ENCODE measurements around the gene NOL3. TPM values are rescaled to one million over a fixed set of nuclear protein-coding genes. Genes with fewer than 3 reads are reported as not detected.

Gene NOL3
- total and polyA plus RNA-seq, 2 of the 4 experiments (the other 2 are of a cell fraction): 6.1 to 17.2 TPM

DNA sequence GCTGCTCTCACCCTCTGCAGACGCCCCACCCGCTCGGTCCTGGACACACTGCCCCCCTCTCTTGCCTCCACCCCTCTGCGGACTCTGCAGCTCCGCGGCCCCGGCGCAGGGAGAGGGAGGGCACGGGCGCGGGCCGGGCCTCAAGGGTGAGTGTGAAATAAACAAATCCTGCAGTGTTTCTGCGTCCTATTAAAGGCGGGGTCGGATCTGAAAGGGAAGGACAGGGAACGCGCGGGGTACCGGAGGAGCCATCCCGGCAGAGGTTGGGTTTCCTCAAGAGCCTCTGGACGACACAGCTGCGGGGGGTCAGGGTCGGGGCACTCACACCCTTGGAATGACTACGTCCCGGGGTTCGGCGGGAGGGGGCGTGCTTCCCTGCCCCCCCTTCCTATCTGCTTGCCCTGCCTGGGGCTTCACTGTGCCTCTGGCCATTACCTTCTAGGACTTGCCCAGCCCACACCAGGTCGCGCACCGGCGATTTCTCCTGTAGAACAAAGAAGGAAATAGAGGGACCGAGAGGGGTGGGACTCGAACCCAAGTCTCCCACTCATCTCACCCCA, 6.3 kb upstream of the NOL3 start:
- H3K4me3 ChIP-seq (ENCODE audit: insufficient read depth, low read depth, low read length): no peak overlapping the region
- H2AK9ac ChIP-seq (replicated peaks; ENCODE audit: low read depth, low read length, poor library complexity): peak overlapping the region; percentile 11
- H3K18ac ChIP-seq (ENCODE audit: low read depth, low read length): no peak overlapping the region
- intact Hi-C loops (cut with micrococcal nuclease) (no loop called here), dilution Hi-C loops (cut with HindIII; ENCODE audit: low sequenced_read_pairs, unreplicated experiment) (no loop called here), in situ Hi-C loops (cut with MboI; ENCODE audit: low sequenced_read_pairs) (no loop called here)
- no peak overlapping the region for H2BK120ac ChIP-seq (ENCODE audit: low read depth, low read length)
- H3K27me3 ChIP-seq (ENCODE audit: control insufficient read depth, insufficient read depth, low read length): peaks cover 24% of the 10 kb centered on the region; the same call in 1 of the 2 replicates
- H3K9me3 ChIP-seq (ENCODE audit: control insufficient read depth, insufficient read depth, low read length): no peaks in the 10 kb centered on the region
- no peak overlapping the region for H3K4ac ChIP-seq (ENCODE audit: low read depth, low read length)
- no peak overlapping the region for H3K9ac ChIP-seq (ENCODE audit: low read depth, low read length)
- H4K5ac ChIP-seq (ENCODE audit: low read depth, low read length): no peak overlapping the region; the same call in 1 of the 2 replicates
- no peak for DNase-seq
- H4K20me1 ChIP-seq (ENCODE audit: insufficient read depth, low read length): no peaks in the 10 kb centered on the region
- H3K9me1 ChIP-seq (ENCODE audit: insufficient read depth, low read length): 0 out of 2 replicates have a peak, but pooled peaks cover 2% of the 10 kb centered on the region
- TF ChIP-seq RCOR1 (IDR thresholded peaks at IDR 0.05; ENCODE audit: insufficient replicate concordance, low read length): no peak
- TF ChIP-seq, protein P1, sequence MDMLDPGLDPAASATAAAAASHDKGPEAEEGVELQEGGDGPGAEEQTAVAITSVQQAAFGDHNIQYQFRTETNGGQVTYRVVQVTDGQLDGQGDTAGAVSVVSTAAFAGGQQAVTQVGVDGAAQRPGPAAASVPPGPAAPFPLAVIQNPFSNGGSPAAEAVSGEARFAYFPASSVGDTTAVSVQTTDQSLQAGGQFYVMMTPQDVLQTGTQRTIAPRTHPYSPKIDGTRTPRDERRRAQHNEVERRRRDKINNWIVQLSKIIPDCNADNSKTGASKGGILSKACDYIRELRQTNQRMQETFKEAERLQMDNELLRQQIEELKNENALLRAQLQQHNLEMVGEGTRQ (IDR thresholded peaks at IDR 0.05; ENCODE audit: low read depth, low read length): no peak
- TF ChIP-seq, protein P2, sequence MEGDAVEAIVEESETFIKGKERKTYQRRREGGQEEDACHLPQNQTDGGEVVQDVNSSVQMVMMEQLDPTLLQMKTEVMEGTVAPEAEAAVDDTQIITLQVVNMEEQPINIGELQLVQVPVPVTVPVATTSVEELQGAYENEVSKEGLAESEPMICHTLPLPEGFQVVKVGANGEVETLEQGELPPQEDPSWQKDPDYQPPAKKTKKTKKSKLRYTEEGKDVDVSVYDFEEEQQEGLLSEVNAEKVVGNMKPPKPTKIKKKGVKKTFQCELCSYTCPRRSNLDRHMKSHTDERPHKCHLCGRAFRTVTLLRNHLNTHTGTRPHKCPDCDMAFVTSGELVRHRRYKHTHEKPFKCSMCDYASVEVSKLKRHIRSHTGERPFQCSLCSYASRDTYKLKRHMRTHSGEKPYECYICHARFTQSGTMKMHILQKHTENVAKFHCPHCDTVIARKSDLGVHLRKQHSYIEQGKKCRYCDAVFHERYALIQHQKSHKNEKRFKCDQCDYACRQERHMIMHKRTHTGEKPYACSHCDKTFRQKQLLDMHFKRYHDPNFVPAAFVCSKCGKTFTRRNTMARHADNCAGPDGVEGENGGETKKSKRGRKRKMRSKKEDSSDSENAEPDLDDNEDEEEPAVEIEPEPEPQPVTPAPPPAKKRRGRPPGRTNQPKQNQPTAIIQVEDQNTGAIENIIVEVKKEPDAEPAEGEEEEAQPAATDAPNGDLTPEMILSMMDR (conservative IDR thresholded peaks at IDR 0.05; ENCODE audit: low read depth, low read length): no peak
- TF ChIP-seq RAD21 (IDR thresholded peaks at IDR 0.05; ENCODE audit: low read length): no peak
- POLR2A ChIA-PET (ENCODE audit: unreplicated experiment): no interaction called here
- WGBS, 2 experiments (ENCODE audit: extremely low coverage in 2 of 2, insufficient read length in 1 of 2): 13% methylated on average over 14 of the region's 34 CpGs; no CpG with 5 or more reads in 1 of the 2 experiments
- no peak overlapping the region for H2AK5ac ChIP-seq (ENCODE audit: low read depth, low read length)
- H3K4me2 ChIP-seq (ENCODE audit: low read depth, low read length): peak overlapping the region; percentile 9; the same call in 1 of the 2 replicates
- no peak overlapping the region for H2BK15ac ChIP-seq (ENCODE audit: low read depth, low read length)
- H3K4me1 ChIP-seq (ENCODE audit: control insufficient read depth, insufficient read depth, low read length): peaks cover 19% of the 10 kb centered on the region
- H3K79me1 ChIP-seq (ENCODE audit: low read depth in 1 of 2, low read length in 2 of 2): peaks cover 0 to 19% of the 10 kb centered on the region in 2 experiments; a peak in 2 of 4 replicates
- H3K56ac ChIP-seq (ENCODE audit: extremely low read depth, insufficient read depth, low read length): no peak overlapping the region
- BruUV-seq (replicated peaks): no TSS peak
- no peak overlapping the region for H3K27ac ChIP-seq (ENCODE audit: insufficient read depth, low read length)
- H4K91ac ChIP-seq (ENCODE audit: insufficient read depth, low read depth, low read length): no peak overlapping the region
- no peak overlapping the region for H2BK20ac ChIP-seq (ENCODE audit: low read depth, low read length)
- no peak overlapping the region for H4K8ac ChIP-seq (ENCODE audit: low read depth in 2 of 2, low read length in 2 of 2)
- H3K14ac ChIP-seq (replicated peaks; ENCODE audit: low read depth, low read length): no peak overlapping the region
- H3K36me3 ChIP-seq (ENCODE audit: control insufficient read depth, insufficient read depth, low read length): peaks cover 3% of the 10 kb centered on the region; the same call in 1 of the 2 replicates
- CTCF ChIA-PET: interaction anchor here (0.9 kb wide), 1 partner anchor 9 kb away, joined by 3 read pairs; no protein-coding TSS in a partner anchor
- peak overlapping the region; percentile 83 for H2AFZ ChIP-seq (replicated peaks; ENCODE audit: low read length, poor library complexity)
- no peak overlapping the region for H3K23ac ChIP-seq (ENCODE audit: low read depth, low read length)
- no peak overlapping the region for H2BK5ac ChIP-seq (ENCODE audit: low read depth, low read length, poor library complexity, severe bottlenecking)
- ATAC-seq (ENCODE audit: low read depth): peak; percentile 3; the same call in 1 of the 2 replicates
